NT2/D1 (cell line): ENCODE data around the gene FRMPD4.

Source experiments
- DNase-seq: peaks from one replicate; pipeline ENCODE4 v3.0.0-alpha.2; 2011; ENCODE audit warnings: low read depth, low spot score
- H3K27me3 ChIP-seq: 2 replicates; pipeline ENCODE4 v1.6.0; 2011; ENCODE audit warnings: mild to moderate bottlenecking; ENCODE audit not compliant: insufficient read length, insufficient read depth
- H3K36me3 ChIP-seq: 2 replicates; pipeline ENCODE4 v1.6.1; 2011; ENCODE audit warnings: mild to moderate bottlenecking, low read length, mixed read lengths; ENCODE audit not compliant: insufficient read depth, insufficient read length
- H3K4me1 ChIP-seq: 2 replicates; pipeline ENCODE4 v1.5.1; 2011; ENCODE audit not compliant: insufficient read depth, insufficient read length
- H3K4me3 ChIP-seq: 2 replicates; pipeline ENCODE4 v1.5.1; 2011; ENCODE audit warnings: low read depth; ENCODE audit not compliant: insufficient read length
- H3K9ac ChIP-seq: 2 replicates; pipeline ENCODE4 v1.6.0; 2011; ENCODE audit warnings: low read depth; ENCODE audit not compliant: insufficient read length
- H3K9me3 ChIP-seq: 2 replicates; pipeline ENCODE4 v1.5.1; 2011; ENCODE audit warnings: mild to moderate bottlenecking, low read length; ENCODE audit not compliant: insufficient read depth
- SUZ12 ChIP-seq: IDR thresholded peaks from 2 replicates; pipeline ENCODE4 v1.6.1; 2011; ENCODE audit not compliant: insufficient read length, insufficient read depth; ENCODE audit errors: extremely low read depth
- YY1 ChIP-seq: IDR thresholded peaks from 2 replicates; pipeline ENCODE4 v1.6.1; 2011; ENCODE audit not compliant: insufficient read length, insufficient read depth
- ZNF274 ChIP-seq: IDR thresholded peaks from 2 replicates; pipeline ENCODE4 v1.6.1; 2011; ENCODE audit warnings: mild to moderate bottlenecking, low read depth, low read length

The FRMPD4 gene

DNA sequence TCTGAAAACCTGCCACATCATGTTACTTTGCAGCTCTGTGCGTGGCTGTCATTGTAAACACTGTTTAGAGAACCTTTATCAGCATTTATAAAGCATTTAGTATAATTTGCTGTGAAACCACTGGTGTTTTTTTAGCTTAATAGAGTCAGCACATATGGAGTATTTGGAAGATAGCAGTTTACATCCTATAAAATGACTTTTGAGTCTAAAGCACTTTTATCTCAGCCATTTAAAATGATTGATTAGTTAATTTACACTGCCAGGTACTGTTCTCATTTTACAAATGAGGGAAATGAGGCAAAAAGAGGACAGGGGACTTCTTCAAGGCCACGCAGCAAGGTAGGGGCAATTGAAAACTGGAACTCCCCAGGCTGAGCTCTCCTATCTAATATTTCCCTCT lies 181.7 kb downstream of the FRMPD4 start:
- H3K27me3 ChIP-seq, result no peaks in the 10 kb centered on the region

DNA sequence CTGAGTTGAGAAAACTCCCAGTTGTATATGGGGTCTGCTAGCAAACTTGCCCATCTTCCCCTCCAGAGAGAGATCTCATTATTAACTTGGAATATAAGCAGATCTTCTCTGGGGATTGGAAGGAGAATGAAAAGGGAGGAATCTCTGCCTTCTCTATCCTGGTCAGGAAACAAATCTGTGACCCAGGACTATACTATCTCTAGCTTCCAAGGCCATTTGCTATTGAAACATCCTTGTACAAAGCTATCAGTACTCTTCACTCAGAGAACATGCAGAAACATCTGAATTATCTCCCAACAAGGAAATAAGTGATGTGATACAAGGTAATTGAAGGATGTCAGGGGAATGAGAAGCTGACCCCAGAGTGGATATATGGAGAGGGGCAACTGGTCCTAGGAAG lies 183.8 kb downstream of the FRMPD4 start:
- H3K9me3 ChIP-seq, result no peaks in the 10 kb centered on the region
- H3K36me3 ChIP-seq, result no peaks in the 10 kb centered on the region
- no peak overlapping the region for H3K4me3 ChIP-seq
- H3K4me1 ChIP-seq, result no peaks in the 10 kb centered on the region
- H3K27me3 ChIP-seq, result no peaks in the 10 kb centered on the region
- DNase-seq, result no peak
- no peak for TF ChIP-seq YY1
- TF ChIP-seq ZNF274, result no peak
- no peak for TF ChIP-seq SUZ12
- H3K9ac ChIP-seq, result no peak overlapping the region

More for the DNA sequence above, 181.7 kb downstream of the FRMPD4 start:
- Histone ChIP-seq H3K9ac (no peak overlapping the region), H3K9me3 (no peaks in the 10 kb centered on the region), H3K4me3 (no peak overlapping the region), H3K36me3 (no peaks in the 10 kb centered on the region), H3K4me1 (no peaks in the 10 kb centered on the region)
- DNase-seq, result no peak
- no peak for TF ChIP-seq SUZ12
- TF ChIP-seq ZNF274, result no peak
- TF ChIP-seq YY1, result no peak

DNA sequence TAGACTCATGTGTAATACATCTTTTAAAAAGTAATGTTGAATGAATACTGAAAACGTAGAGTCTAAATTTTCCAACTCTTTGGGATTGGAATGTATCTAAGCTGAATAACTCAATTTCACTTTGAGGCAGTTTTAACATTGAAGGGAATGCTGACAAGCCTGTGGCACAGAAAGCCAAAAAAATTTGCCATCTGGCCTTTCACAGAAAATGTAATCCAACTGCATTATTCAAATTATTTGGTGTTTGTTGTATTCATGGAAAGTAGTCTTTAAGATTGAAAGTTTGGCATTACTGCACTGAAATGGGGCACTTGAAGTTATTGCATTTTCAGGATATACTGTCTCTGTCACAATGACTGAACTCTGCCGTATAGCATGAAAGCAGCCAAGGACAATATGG lies 186.9 kb downstream of the FRMPD4 start:
- no peaks in the 10 kb centered on the region for H3K9me3 ChIP-seq
- H3K4me3 ChIP-seq, result no peak overlapping the region
- H3K36me3 ChIP-seq, result no peaks in the 10 kb centered on the region
- no peak overlapping the region for H3K9ac ChIP-seq
- TF ChIP-seq ZNF274, result no peak
- TF ChIP-seq YY1, result no peak
- TF ChIP-seq SUZ12, result no peak
- DNase-seq, result no peak
- H3K4me1 ChIP-seq, result no peaks in the 10 kb centered on the region
- no peaks in the 10 kb centered on the region for H3K27me3 ChIP-seq

DNA sequence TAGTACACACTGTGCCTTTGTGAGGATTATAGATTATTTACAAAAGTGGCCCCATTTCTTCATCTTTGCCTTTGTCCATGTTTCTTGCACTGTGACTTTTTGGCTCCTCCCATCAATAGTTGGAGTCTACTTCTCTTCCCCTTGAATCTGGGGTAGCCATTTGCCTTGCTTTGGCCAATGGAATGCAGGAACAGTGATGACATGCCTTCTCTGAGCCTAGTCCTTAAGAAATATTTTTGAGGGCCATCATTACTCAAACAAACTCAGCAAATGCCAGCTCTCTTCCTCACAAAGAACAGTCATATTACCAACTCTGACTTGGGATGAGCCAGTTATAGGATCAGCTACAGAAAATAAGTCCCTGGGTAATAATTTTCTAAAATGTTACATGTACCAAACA lies 189.6 kb downstream of the FRMPD4 start:
- no peaks in the 10 kb centered on the region for H3K4me1 ChIP-seq
- no peaks in the 10 kb centered on the region for H3K27me3 ChIP-seq
- no peaks in the 10 kb centered on the region for H3K36me3 ChIP-seq
- TF ChIP-seq ZNF274, result no peak
- no peak overlapping the region for H3K4me3 ChIP-seq
- H3K9ac ChIP-seq, result no peak overlapping the region
- no peak for DNase-seq
- H3K9me3 ChIP-seq, result no peaks in the 10 kb centered on the region

DNA sequence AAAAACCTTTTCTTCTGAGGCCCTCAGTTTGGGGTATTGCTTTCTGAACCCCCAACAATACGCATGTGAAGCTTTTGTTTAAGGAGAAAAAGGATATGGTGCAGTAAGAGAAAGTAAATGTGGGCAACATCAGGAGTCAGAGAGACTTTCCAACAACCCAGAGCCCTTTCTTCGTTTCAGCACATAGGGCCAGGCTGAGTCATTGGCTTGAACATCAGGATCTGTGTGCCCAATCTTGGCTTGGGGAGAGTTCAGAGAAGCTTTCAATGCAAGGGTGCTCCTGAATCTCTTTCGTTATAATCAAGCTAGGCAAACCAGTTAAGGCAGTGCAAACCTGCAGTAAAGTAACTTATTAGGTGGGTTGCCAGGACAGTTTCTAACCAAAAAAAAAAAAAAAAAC lies 191.2 kb downstream of the FRMPD4 start:
- TF ChIP-seq YY1, result no peak
- TF ChIP-seq SUZ12, result no peak
- TF ChIP-seq ZNF274, result no peak
- no peak for DNase-seq
- H3K36me3 ChIP-seq, result no peaks in the 10 kb centered on the region
- H3K9ac ChIP-seq, result no peak overlapping the region
- H3K27me3 ChIP-seq, result no peaks in the 10 kb centered on the region
- no peaks in the 10 kb centered on the region for H3K9me3 ChIP-seq
- H3K4me1 ChIP-seq, result no peaks in the 10 kb centered on the region
- no peak overlapping the region for H3K4me3 ChIP-seq

DNA sequence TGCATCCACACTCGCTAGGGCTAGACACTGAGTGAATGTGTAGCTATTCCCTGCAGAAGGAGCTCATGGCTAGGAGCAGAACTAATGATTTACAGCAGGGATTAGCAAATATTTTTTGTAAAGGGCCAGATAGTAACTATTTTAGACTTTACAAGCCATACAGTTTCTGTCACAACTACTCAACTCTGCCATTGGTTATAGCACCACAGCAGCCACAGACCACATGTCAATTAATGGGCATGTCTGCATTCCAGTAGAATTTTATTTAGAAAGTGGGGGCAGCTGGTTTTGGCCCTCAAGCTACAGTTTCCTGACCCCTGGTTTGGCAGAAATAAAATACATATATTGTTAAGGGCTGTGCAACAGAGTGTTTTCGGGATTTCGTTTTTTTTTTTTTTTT lies 192.6 kb downstream of the FRMPD4 start:
- H3K9me3 ChIP-seq, result no peaks in the 10 kb centered on the region
- H3K4me1 ChIP-seq, result no peaks in the 10 kb centered on the region
- no peak overlapping the region for H3K9ac ChIP-seq
- H3K36me3 ChIP-seq, result no peaks in the 10 kb centered on the region
- H3K27me3 ChIP-seq, result no peaks in the 10 kb centered on the region
- no peak for DNase-seq
- no peak overlapping the region for H3K4me3 ChIP-seq
- no peak for TF ChIP-seq ZNF274
- no peak for TF ChIP-seq SUZ12
- no peak for TF ChIP-seq YY1

DNA sequence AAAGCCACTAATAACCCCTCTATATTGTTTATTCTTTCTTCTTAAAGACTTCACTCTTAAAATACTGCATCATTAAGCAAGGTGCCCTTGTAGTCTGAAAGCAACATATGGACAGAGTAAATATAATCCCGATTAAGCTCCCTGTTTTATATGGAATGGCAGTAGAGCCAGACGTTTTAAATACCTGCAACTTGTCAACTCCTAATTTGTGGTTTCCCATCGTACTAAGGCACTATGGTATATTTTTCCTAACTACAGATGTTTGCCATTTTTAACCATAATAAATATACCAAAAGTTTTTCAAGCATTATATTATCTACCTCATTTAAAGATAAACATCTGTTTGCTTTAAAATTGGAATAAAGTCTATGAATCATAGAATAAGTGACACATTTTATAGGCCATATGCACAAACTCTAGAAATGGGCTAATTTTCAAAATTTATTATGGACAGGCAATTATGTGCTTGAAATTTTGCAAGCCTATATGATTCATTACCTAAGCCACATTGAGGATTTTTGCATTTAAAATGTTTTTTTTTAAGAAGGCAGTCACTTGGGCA lies 194.6 kb downstream of the FRMPD4 start:
- H3K4me1 ChIP-seq, result no peaks in the 10 kb centered on the region
- H3K9ac ChIP-seq, result no peak overlapping the region
- no peaks in the 10 kb centered on the region for H3K36me3 ChIP-seq
- H3K9me3 ChIP-seq, result no peaks in the 10 kb centered on the region
- TF ChIP-seq ZNF274, result no peak
- TF ChIP-seq YY1, result no peak
- TF ChIP-seq SUZ12, result no peak
- H3K4me3 ChIP-seq, result no peak overlapping the region
- DNase-seq, result no peak
- no peaks in the 10 kb centered on the region for H3K27me3 ChIP-seq

DNA sequence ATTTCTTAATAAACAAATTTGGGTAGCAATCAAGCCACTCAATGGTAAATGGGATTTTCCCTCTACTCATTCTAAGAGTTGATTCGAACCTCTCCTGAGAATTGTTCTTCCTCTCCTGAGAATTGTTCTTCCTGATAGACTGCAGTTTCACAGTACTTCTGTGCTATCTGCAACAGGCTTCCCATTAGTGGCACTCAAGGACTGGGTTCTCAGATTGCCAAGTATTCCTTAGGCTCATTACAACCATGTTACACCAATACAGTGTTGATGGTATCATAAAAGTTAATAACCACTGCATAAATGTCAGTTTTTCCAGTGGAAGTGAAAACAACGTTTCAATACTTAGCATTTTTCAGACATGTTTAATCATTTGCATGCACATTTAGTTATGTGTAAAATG lies 201.6 kb downstream of the FRMPD4 start:
- Histone ChIP-seq H3K36me3 (no peaks in the 10 kb centered on the region), H3K9me3 (no peaks in the 10 kb centered on the region)

More for the DNA sequence above, 201.6 kb downstream of the FRMPD4 start:
- Histone ChIP-seq H3K4me3 (no peak overlapping the region), H3K4me1 (no peaks in the 10 kb centered on the region), H3K27me3 (no peaks in the 10 kb centered on the region), H3K9ac (no peak overlapping the region)
- no peak for DNase-seq
- no peak for TF ChIP-seq SUZ12
- TF ChIP-seq YY1, result no peak
- no peak for TF ChIP-seq ZNF274
